ENCODE measurements around the gene RB1. TPM values are rescaled to one million over a fixed set of nuclear protein-coding genes. Genes with fewer than 3 reads are reported as not detected.

RB1 gene
- total and polyA plus RNA-seq, 9 of the 15 experiments (the other 6 are each of a cell fraction or from before 2014, with no cell fraction given), result 5.0 to 23.8 (median 17.9) TPM

GRCh38 chr13:48295271-48295670, 8.3 kb upstream of the RB1 start:
- no peak overlapping the region for H3K9ac ChIP-seq (ENCODE audit: insufficient read depth in 1 of 2, low read depth in 2 of 2, low read length in 2 of 2)
- no TSS peak for BruUV-seq (replicated peaks)
- no peak overlapping the region for H2AFZ ChIP-seq (ENCODE audit: low read depth, low read length)
- no peak overlapping the region for H3K4me2 ChIP-seq (ENCODE audit: insufficient read depth, low read length)
- ChIA-PET CTCF (ENCODE audit: low intra/inter-chr PET ratio) (no interaction called here), POLR2A (no interaction called here)
- intact Hi-C loops (cut with micrococcal nuclease), result loop anchor here (10.0 kb wide), 1 partner anchor 170 kb away; no protein-coding TSS in a partner anchor
- H3K27me3 ChIP-seq (ENCODE audit: control insufficient read depth in 2 of 2, insufficient read depth in 2 of 2, low read length in 2 of 2), result no peaks in the 10 kb centered on the region
- WGBS (ENCODE audit: insufficient coverage, low coverage, missing lambda C conversion rate), result 94% methylated on average over 1 of the region's 1 CpG
- no peaks in the 10 kb centered on the region for H3K79me2 ChIP-seq (ENCODE audit: control insufficient read depth, insufficient read depth, low read length)
- H3K4me1 ChIP-seq (replicated peaks in 1 of 2; ENCODE audit: control insufficient read depth in 2 of 2, insufficient read depth in 2 of 2, low read length in 2 of 2), result peaks cover 0 to 5% of the 10 kb centered on the region in 2 experiments; a peak in 1 of 5 replicates
- H4K20me1 ChIP-seq (replicated peaks; ENCODE audit: control insufficient read depth, insufficient read depth, low read length), result no peaks in the 10 kb centered on the region
- no peak for TF ChIP-seq POLR3A (IDR thresholded peaks at IDR 0.05; ENCODE audit: borderline replicate concordance, extremely low read depth, insufficient read depth, insufficient read length)
- no peak for TF ChIP-seq ZNF408 (CRISPR knock-in tag; IDR thresholded peaks at IDR 0.05; ENCODE audit: low read depth)
- no peak for TF ChIP-seq HDAC3 (IDR thresholded peaks at IDR 0.05; ENCODE audit: borderline replicate concordance, partially characterized antibody)
- TF ChIP-seq EWSR1 (IDR thresholded peaks at IDR 0.05; ENCODE audit: borderline replicate concordance, low read depth, partially characterized antibody), result no peak
- no peak for TF ChIP-seq ZNF324 (CRISPR knock-in tag; IDR thresholded peaks at IDR 0.05)
- H3K27ac ChIP-seq (ENCODE audit: extremely low read depth, low read depth, low read length), result no peak overlapping the region
- no peak overlapping the region for H3K4me3 ChIP-seq
- no peaks in the 10 kb centered on the region for H3K9me1 ChIP-seq (ENCODE audit: control insufficient read depth, insufficient read depth, low read length)
- H3K36me3 ChIP-seq (ENCODE audit: control insufficient read depth, insufficient read depth, low read length), result no peaks in the 10 kb centered on the region
- in situ Hi-C loops (cut with MboI), result no loop called here
- ATAC-seq (no peak), FAIRE-seq (no peak), DNase-seq (ENCODE audit: extremely low read depth in 1 of 4, low spot score in 3 of 4) (no peak)
- H3K9me3 ChIP-seq (replicated peaks; ENCODE audit: control insufficient read depth, insufficient read depth, low read depth, low read length), result no peaks in the 10 kb centered on the region

- Histone ChIP-seq H3K9me1 (ENCODE audit: control insufficient read depth, insufficient read depth, low read length) (no peaks in the 10 kb centered on the region), H3K79me2 (ENCODE audit: control insufficient read depth, insufficient read depth, low read length) (no peaks in the 10 kb centered on the region), H3K36me3 (ENCODE audit: control insufficient read depth, insufficient read depth, low read length) (no peaks in the 10 kb centered on the region), H3K27me3 (ENCODE audit: control insufficient read depth in 2 of 2, insufficient read depth in 2 of 2, low read length in 2 of 2) (no peaks in the 10 kb centered on the region), H3K4me2 (ENCODE audit: insufficient read depth, low read length) (no peak overlapping the region), H3K9ac (ENCODE audit: insufficient read depth in 1 of 2, low read depth in 2 of 2, low read length in 2 of 2) (no peak overlapping the region), H3K27ac (ENCODE audit: extremely low read depth, low read depth, low read length) (no peak overlapping the region), H3K4me1 (replicated peaks in 1 of 2; ENCODE audit: control insufficient read depth in 2 of 2, insufficient read depth in 2 of 2, low read length in 2 of 2) (peaks cover 0 to 5% of the 10 kb centered on the region in 2 experiments; a peak in 1 of 5 replicates), H2AFZ (ENCODE audit: low read depth, low read length) (0 out of 2 replicates have a peak overlapping the region, but pooled peaks have one; percentile 11), H3K9me3 (replicated peaks; ENCODE audit: control insufficient read depth, insufficient read depth, low read depth, low read length) (no peaks in the 10 kb centered on the region), H4K20me1 (replicated peaks; ENCODE audit: control insufficient read depth, insufficient read depth, low read length) (no peaks in the 10 kb centered on the region), H3K4me3 (no peak overlapping the region)
- 28% methylated on average over 2 of the region's 2 CpGs for WGBS (ENCODE audit: insufficient coverage, low coverage, missing lambda C conversion rate)
- intact Hi-C loops (cut with micrococcal nuclease), result loop anchor here (10.0 kb wide), 1 partner anchor 172 kb away; no protein-coding TSS in a partner anchor
- DNase-seq (ENCODE audit: extremely low read depth in 1 of 4, low spot score in 3 of 4), result no peak
- no TSS peak for BruUV-seq (replicated peaks)
- CTCF ChIA-PET (ENCODE audit: low intra/inter-chr PET ratio), result no interaction called here
- POLR2A ChIA-PET, result no interaction called here
- FAIRE-seq, result no peak
- in situ Hi-C loops (cut with MboI), result no loop called here
- no peak for ATAC-seq
- TF ChIP-seq ZNF639 (CRISPR knock-in tag; conservative IDR thresholded peaks at IDR 0.05 in 1 of 2, IDR thresholded peaks at IDR 0.05 in 1 of 2), result no peak
- no peak for TF ChIP-seq PATZ1 (CRISPR knock-in tag; IDR thresholded peaks at IDR 0.05; ENCODE audit: borderline replicate concordance)
Measured at GRCh38 chr13:48296528-48296927, 7.0 kb upstream of the RB1 start.

All from K562 (cell line).